Testis (tissue), 3 donors: ENCODE results near the gene IKZF5. TPM values are rescaled to one million over a fixed set of nuclear protein-coding genes. Genes with fewer than 3 reads are reported as not detected.
A peak's percentile ranks its signal among the peaks of the same experiment; 100 is the strongest.

Experiments used
- DNase-seq: peaks from one replicate; pipeline ENCODE4 v3.0.0-alpha.2; 2019
- H3K27ac ChIP-seq, 2 donors: fragments of 200-600 bp; sonication (generic); one replicate each; pipeline ENCODE4 v1.5.1; 2019
- H3K27me3 ChIP-seq: fragments of 200-600 bp; sonication (generic); one replicate; pipeline ENCODE4 v1.5.1; 2019
- H3K36me3 ChIP-seq: fragments of 200-600 bp; sonication (generic); one replicate; pipeline ENCODE4 v1.5.1; 2017; ENCODE audit warnings: low read depth; ENCODE audit errors: missing control alignments
- H3K4me1 ChIP-seq: fragments of 200-600 bp; sonication (generic); one replicate; pipeline ENCODE4 v1.5.1; 2019
- H3K4me3 ChIP-seq, 2 donors: fragments of 200-600 bp; sonication (generic); one replicate each; pipeline ENCODE4 v1.5.1; 2017 to 2019
- H3K9me3 ChIP-seq: fragments of 200-600 bp; sonication (generic); one replicate; pipeline ENCODE4 v1.5.1; 2017
- POLR2A ChIP-seq: fragments of 450-650 bp; IDR thresholded peaks from one replicate; pipeline ENCODE4 v1.6.1; 2017; ENCODE audit warnings: antibody characterized with exemption, mild to moderate bottlenecking, moderate library complexity
- WGBS, 2 donors: methylation state at CpG; one replicate each; pipeline ENCODE4 v1.1.5; 2018; 5-methylcytosine and 5-hydroxymethylcytosine counted together
- intact Hi-C: fragments of 100-400 bp; cut with DNase I; formaldehyde crosslinking; loops from one replicate; pipeline ENCODE4 v1.15.1; 2023; ENCODE audit warnings: low total_unique reads
- polyA plus RNA-seq: library from polyadenylated mRNA; stranded (reverse); fragments of 350-450 nt; fragmentation: Illumina TruSeq; extraction: RNeasy Lipid Tissue Mini Kit (QIAGEN cat#74804); gene quantifications from one replicate; pipeline ENCODE4 v1.2.3, GENCODE V29; 2014; ENCODE audit warnings: low read depth, low replicate concordance; ENCODE audit not compliant: insufficient read depth
- total RNA-seq, 2 donors: library from RNA; depleted of rRNA; stranded (reverse); fragments of >200 nt; gene quantifications; one replicate each; pipeline ENCODE4 v1.2.3, GENCODE V29; 2016
- TF ChIP-seq, protein P1 (sequence below), 3 experiments: fragments of 450-650 bp in 2 of 3; fragments of 200-600 bp in 1 of 3; sonication (generic) in 1 of 3; IDR thresholded peaks; one replicate each; pipeline ENCODE4 v1.5.1; 2016 to 2019; ENCODE audit warnings: antibody characterized with exemption in 3 of 3, mild to moderate bottlenecking in 2 of 3, moderate library complexity in 1 of 3

Gene IKZF5
- total and polyA plus RNA-seq, 3 donors from 2014 or later: 18.8 to 21.4 (median 21.4) TPM

GRCh38 chr10:123017421-123018165 lies 9.0 kb upstream of the IKZF5 start:
- no peak for DNase-seq
- intact Hi-C loops: no loop called here
- WGBS, 2 donors: 73 to 76% methylated on average over 9 of the region's 9 CpGs
- Histone ChIP-seq H3K27me3 (no peaks in the 10 kb centered on the region), H3K4me1 (no peaks in the 10 kb centered on the region), H3K9me3 (no peaks in the 10 kb centered on the region), H3K27ac (no peak overlapping the region), H3K36me3 (no peaks in the 10 kb centered on the region), H3K4me3 (no peak overlapping the region)
- TF ChIP-seq POLR2A: no peak
- TF ChIP-seq, protein P1, sequence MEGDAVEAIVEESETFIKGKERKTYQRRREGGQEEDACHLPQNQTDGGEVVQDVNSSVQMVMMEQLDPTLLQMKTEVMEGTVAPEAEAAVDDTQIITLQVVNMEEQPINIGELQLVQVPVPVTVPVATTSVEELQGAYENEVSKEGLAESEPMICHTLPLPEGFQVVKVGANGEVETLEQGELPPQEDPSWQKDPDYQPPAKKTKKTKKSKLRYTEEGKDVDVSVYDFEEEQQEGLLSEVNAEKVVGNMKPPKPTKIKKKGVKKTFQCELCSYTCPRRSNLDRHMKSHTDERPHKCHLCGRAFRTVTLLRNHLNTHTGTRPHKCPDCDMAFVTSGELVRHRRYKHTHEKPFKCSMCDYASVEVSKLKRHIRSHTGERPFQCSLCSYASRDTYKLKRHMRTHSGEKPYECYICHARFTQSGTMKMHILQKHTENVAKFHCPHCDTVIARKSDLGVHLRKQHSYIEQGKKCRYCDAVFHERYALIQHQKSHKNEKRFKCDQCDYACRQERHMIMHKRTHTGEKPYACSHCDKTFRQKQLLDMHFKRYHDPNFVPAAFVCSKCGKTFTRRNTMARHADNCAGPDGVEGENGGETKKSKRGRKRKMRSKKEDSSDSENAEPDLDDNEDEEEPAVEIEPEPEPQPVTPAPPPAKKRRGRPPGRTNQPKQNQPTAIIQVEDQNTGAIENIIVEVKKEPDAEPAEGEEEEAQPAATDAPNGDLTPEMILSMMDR (IDR thresholded peaks at IDR 0.05): no peak

DNA sequence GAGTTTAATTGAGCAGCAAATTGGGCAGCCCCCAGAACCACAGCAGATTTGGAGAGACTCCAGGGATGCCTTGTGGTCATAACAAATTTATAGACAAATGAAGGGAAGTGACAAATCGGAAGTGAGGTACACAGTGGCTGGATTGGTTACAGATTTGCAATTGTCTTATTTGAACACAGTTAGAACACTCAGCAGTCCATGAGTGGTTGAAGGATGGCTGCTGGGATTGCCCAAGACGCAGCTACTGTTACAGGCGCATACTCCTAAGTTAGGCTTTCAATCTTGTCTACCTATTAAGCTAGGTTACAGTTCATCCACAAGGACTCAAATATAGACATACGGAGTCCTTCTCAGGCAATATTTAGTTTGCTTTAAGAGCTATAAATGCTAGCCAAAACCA lies 7.6 kb upstream of the IKZF5 start:
- no peak for DNase-seq
- no peak for TF ChIP-seq POLR2A
- TF ChIP-seq, protein P1 (IDR thresholded peaks at IDR 0.05): no peak
- 96 to 99% methylated on average over 4 of the region's 4 CpGs for WGBS, 2 donors

GRCh38 chr10:123014772-123015171 lies 6.2 kb upstream of the IKZF5 start:
- Histone ChIP-seq H3K4me1 (no peaks in the 10 kb centered on the region), H3K4me3 (no peak overlapping the region), H3K9me3 (no peaks in the 10 kb centered on the region), H3K27ac (no peak overlapping the region), H3K27me3 (no peaks in the 10 kb centered on the region), H3K36me3 (no peaks in the 10 kb centered on the region)
- intact Hi-C loops: no loop called here
- no peak for TF ChIP-seq POLR2A
- TF ChIP-seq, protein P1 (IDR thresholded peaks at IDR 0.05): no peak
- 87 to 97% methylated on average over 2 of the region's 2 CpGs for WGBS, 2 donors
- no peak for DNase-seq

More for the DNA sequence above, 7.6 kb upstream of the IKZF5 start:
- no peaks in the 10 kb centered on the region for H3K36me3 ChIP-seq
- H3K4me1 ChIP-seq: no peaks in the 10 kb centered on the region
- intact Hi-C loops: no loop called here
- H3K4me3 ChIP-seq: no peak overlapping the region
- no peak overlapping the region for H3K27ac ChIP-seq
- H3K9me3 ChIP-seq: no peaks in the 10 kb centered on the region
- H3K27me3 ChIP-seq: no peaks in the 10 kb centered on the region

DNA sequence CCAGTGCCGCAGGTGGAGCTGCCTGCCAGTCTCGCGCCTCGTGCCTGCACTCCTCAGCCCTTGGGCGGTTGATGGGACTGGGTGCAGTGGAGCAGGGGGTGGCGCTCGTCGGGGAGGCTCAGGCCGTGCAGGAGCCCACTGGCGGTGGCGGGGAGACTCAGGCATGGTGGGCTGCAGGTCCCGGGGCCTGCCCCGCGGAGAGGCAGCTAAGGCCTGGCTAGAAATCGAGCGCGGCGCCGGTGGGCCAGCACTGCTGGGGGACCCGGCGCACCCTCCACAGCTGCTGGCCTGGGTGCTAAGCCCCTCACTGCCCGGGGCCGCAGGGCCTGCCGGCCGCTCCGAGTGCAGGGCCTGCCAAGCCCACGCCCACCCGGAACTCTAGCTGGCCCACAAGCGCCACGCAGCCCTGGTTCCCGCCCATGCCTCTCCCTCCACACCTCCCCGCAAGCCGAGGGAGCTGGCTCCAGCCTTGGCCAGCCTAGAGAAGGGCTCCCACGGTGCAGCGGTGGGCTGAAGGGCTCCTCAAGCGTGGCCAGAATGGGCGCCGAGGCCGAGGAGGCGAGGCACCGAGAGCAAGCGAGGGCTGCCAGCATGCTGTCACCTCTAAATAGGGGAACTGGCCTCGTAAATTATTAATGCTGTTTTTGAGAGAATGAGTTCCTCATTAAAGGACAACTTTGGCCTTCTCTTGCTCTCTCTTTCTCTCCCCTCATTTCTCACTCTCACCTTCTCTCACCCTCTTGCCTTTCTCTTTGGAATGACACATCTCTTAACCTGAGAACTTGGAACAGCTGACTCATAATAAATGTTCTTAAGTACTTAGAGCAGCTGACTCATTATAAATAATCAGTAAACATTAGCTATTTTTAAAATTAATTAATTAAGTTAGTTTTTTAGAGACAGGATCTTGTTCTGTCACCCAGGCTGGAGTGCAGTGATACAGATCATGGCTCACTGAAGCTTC lies 5.1 kb upstream of the IKZF5 start:
- 74 to 94% methylated on average over 10 to 34 of the region's 43 CpGs for WGBS, 2 donors
- no peak for DNase-seq
- Histone ChIP-seq H3K4me1 (peaks cover 4% of the 10 kb centered on the region), H3K4me3 (peak overlapping the region in 1 of 2 donors; percentile 24), H3K27me3 (no peaks in the 10 kb centered on the region), H3K9me3 (no peaks in the 10 kb centered on the region), H3K36me3 (no peaks in the 10 kb centered on the region), H3K27ac (no peak overlapping the region)
- intact Hi-C loops: no loop called here
- no peak for TF ChIP-seq POLR2A

- Histone ChIP-seq H3K27me3 (no peaks in the 10 kb centered on the region), H3K4me1 (peaks cover 10% of the 10 kb centered on the region), H3K27ac (no peak overlapping the region), H3K36me3 (no peaks in the 10 kb centered on the region), H3K4me3 (no peak overlapping the region), H3K9me3 (no peaks in the 10 kb centered on the region)
- 78 to 87% methylated on average over 3 of the region's 3 CpGs for WGBS, 2 donors
- DNase-seq: no peak
- TF ChIP-seq POLR2A: no peak
- TF ChIP-seq, protein P1 (IDR thresholded peaks at IDR 0.05): no peak
- intact Hi-C loops: no loop called here
Measured at GRCh38 chr10:123011987-123012386, 3.4 kb upstream of the IKZF5 start.
